Transverse colon (tissue), 4 donors: Measurements from ENCODE around the gene TSPAN10. TPM values are rescaled to one million over a fixed set of nuclear protein-coding genes. Genes with fewer than 3 reads are reported as not detected.
"Not testable (repeated sequence)": the region's sequence is repeated elsewhere in the genome, so short reads cannot be mapped to it uniquely, and the experiment has no call there.

ENCODE experiments used
- DNase-seq: peaks from one replicate; pipeline ENCODE4 v3.0.0-alpha.2; 2019
- H3K27ac ChIP-seq, 4 donors: fragments of 200-600 bp; sonication (generic); 2 replicates each; pipeline ENCODE4 v1.5.1; 2016 to 2018; ENCODE audit warnings: inconsistent platforms in 4 of 4
- H3K27me3 ChIP-seq: fragments of 200-600 bp; sonication (generic); 2 replicates; pipeline ENCODE4 v1.5.1; 2017; ENCODE audit warnings: inconsistent platforms
- H3K36me3 ChIP-seq, 4 donors: fragments of 200-600 bp; sonication (generic); 2 replicates each; pipeline ENCODE4 v1.5.1; 2017 to 2019; ENCODE audit warnings: inconsistent platforms in 4 of 4
- H3K4me1 ChIP-seq, 4 donors: fragments of 200-600 bp; sonication (generic); 2 replicates each; pipeline ENCODE4 v1.5.1; 2017 to 2020; ENCODE audit warnings: inconsistent platforms in 4 of 4
- H3K4me3 ChIP-seq, 4 donors: fragments of 200-600 bp; sonication (generic); 1 replicate in 1 of 4; 2 replicates in 3 of 4; pipeline versions ENCODE4 v1.5.1 to v1.6.1; 2017 to 2019; ENCODE audit warnings: inconsistent platforms in 4 of 4
- H3K9me3 ChIP-seq, 2 donors: fragments of 200-600 bp; sonication (generic); 2 replicates each; pipeline ENCODE4 v1.5.1; 2017 to 2019; ENCODE audit warnings: inconsistent platforms in 2 of 2
- CTCF ChIP-seq, 5 experiments: fragments of 200-600 bp in 3 of 5; fragments of 450-650 bp in 2 of 5; sonication (generic) in 3 of 5; IDR thresholded peaks; 1 replicate in 2 of 5; 2 replicates in 3 of 5; pipeline ENCODE4 v1.5.1; 2016 to 2017; ENCODE audit warnings: antibody characterized with exemption in 5 of 5, inconsistent platforms in 3 of 5, mild to moderate bottlenecking in 2 of 5, moderate library complexity in 1 of 5
- EP300 ChIP-seq: sonication (generic); formaldehyde crosslinking; IDR thresholded peaks from one replicate; pipeline ENCODE4 v1.6.1; 2017; ENCODE audit warnings: antibody characterized with exemption, low read depth
- POLR2A ChIP-seq: fragments of 450-650 bp; IDR thresholded peaks from one replicate; pipeline ENCODE4 v1.6.1; 2016; ENCODE audit warnings: antibody characterized with exemption, mild to moderate bottlenecking, moderate library complexity
- POLR2AphosphoS5 ChIP-seq, 3 donors: sonication (generic); formaldehyde crosslinking; IDR thresholded peaks; one replicate each; pipeline ENCODE4 v1.6.1; 2016; ENCODE audit warnings: antibody characterized with exemption in 3 of 3
- WGBS, 2 donors: methylation state at CpG; one replicate each; pipeline ENCODE4 v1.1.5; 2018; ENCODE audit warnings: low coverage in 1 of 2; 5-methylcytosine and 5-hydroxymethylcytosine counted together
- in situ Hi-C, 4 donors: fragments of 200-750 bp; cut with MboI; loops; one replicate each; pipeline versions ENCODE4 v1.15.0 to v1.15.1; 2017; ENCODE audit warnings: low sequenced_read_pairs in 3 of 4, low pct_ligation_motif_present in 1 of 4, low pct_unique_long_range_greater_than_20kb in 1 of 4
- intact Hi-C: fragments of 100-400 bp; cut with DNase I; formaldehyde crosslinking; loops from one replicate; pipeline ENCODE4 v1.15.1; 2023; ENCODE audit warnings: low total_unique reads
- total RNA-seq, 4 donors: library from RNA; depleted of rRNA; stranded (reverse); fragments of >200 nt; gene quantifications; one replicate each; pipeline ENCODE4 v1.1.0, GENCODE V29; 2016

Gene TSPAN10
- total RNA-seq, 4 donors from 2014 or later = 0.48 to 0.55 TPM; not detected in 2

GRCh38 chr17:81616877-81617276 lies 20.1 kb upstream of the TSPAN10 start:
- Histone ChIP-seq H3K27me3 (no peaks in the 10 kb centered on the region), H3K4me1 (peaks cover 0 to 10% (median 2%) of the 10 kb centered on the region in 4 donors), H3K9me3 (no peaks in the 10 kb centered on the region), H3K27ac (no peak overlapping the region), H3K36me3 (peaks cover 0 to 48% (median 15%) of the 10 kb centered on the region in 4 donors), H3K4me3 (no peak overlapping the region)
- WGBS, 2 donors = 71% methylated on average over 7 of the region's 7 CpGs; no CpG with 5 or more reads in 1 of the 2 donors
- no peak for DNase-seq
- intact Hi-C loops = no loop called here
- TF ChIP-seq POLR2A (no peak), EP300 (no peak), POLR2AphosphoS5 (IDR thresholded peaks at IDR 0.05) (no peak), CTCF (IDR thresholded peaks at IDR 0.05) (no peak)
- in situ Hi-C loops = loop anchor here in 1 of 4 donors (25.0 kb wide), 1 partner anchor 355 kb away; no protein-coding TSS in a partner anchor

- H3K27me3 ChIP-seq, H3K27ac ChIP-seq, intact Hi-C loops, DNase-seq, H3K9me3 ChIP-seq, H3K4me1 ChIP-seq, H3K4me3 ChIP-seq: not testable (repeated sequence)
- H3K36me3 ChIP-seq = peaks cover 0 to 39% (median 16%) of the 10 kb centered on the region in 4 donors
- in situ Hi-C loops = loop anchor here in 1 of 4 donors (25.0 kb wide), 1 partner anchor 356 kb away; no protein-coding TSS in a partner anchor
- WGBS, 2 donors = 98% methylated on average over 24 of the region's 36 CpGs; no CpG with 5 or more reads in 1 of the 2 donors
Observed at GRCh38 chr17:81618307-81618706, 18.7 kb upstream of the TSPAN10 start.

GRCh38 chr17:81621494-81622130 lies 15.4 kb upstream of the TSPAN10 start:
- intact Hi-C loops = no loop called here
- Histone ChIP-seq H3K4me3 (no peak overlapping the region), H3K4me1 (no peaks in the 10 kb centered on the region), H3K9me3 (no peaks in the 10 kb centered on the region), H3K36me3 (peaks cover 0 to 61% (median 23%) of the 10 kb centered on the region in 4 donors), H3K27me3 (no peaks in the 10 kb centered on the region), H3K27ac (no peak overlapping the region)
- 84 to 93% methylated on average over 6 to 11 of the region's 11 CpGs for WGBS, 2 donors
- TF ChIP-seq POLR2AphosphoS5 (IDR thresholded peaks at IDR 0.05) (no peak), EP300 (no peak), POLR2A (no peak)
- DNase-seq = no peak
- in situ Hi-C loops = loop anchor here in 1 of 4 donors (25.0 kb wide), 1 partner anchor 359 kb away; no protein-coding TSS in a partner anchor

GRCh38 chr17:81630274-81630673 lies 6.7 kb upstream of the TSPAN10 start:
- in situ Hi-C loops = no loop called here
- H3K9me3 ChIP-seq = no peaks in the 10 kb centered on the region

More at GRCh38 chr17:81630274-81630673, 6.7 kb upstream of the TSPAN10 start:
- Histone ChIP-seq H3K36me3 (peaks cover 0 to 48% (median 17%) of the 10 kb centered on the region in 4 donors), H3K4me3 (no peak overlapping the region), H3K27me3 (no peaks in the 10 kb centered on the region), H3K4me1 (peaks cover 4 to 20% (median 8%) of the 10 kb centered on the region in 4 donors), H3K27ac (no peak overlapping the region)
- TF ChIP-seq EP300 (no peak), POLR2A (no peak), CTCF (IDR thresholded peaks at IDR 0.05) (no peak), POLR2AphosphoS5 (IDR thresholded peaks at IDR 0.05) (no peak)
- no peak for DNase-seq
- intact Hi-C loops = no loop called here
- 74 to 88% methylated on average over 6 to 8 of the region's 8 CpGs for WGBS, 2 donors
